Subcutaneous adipose tissue (tissue), 4 donors: ENCODE data around the gene IL20. TPM values are rescaled to one million over a fixed set of nuclear protein-coding genes. Genes with fewer than 3 reads are reported as not detected.

Experiments used
- CTCF ChIP-seq: fragments of 450-650 bp; IDR thresholded peaks from one replicate; pipeline ENCODE4 v1.5.1; 2016; ENCODE audit warnings: low read depth, mild to moderate bottlenecking, control low read depth, antibody characterized with exemption, moderate library complexity
- total RNA-seq, 4 donors: library from RNA; depleted of rRNA; stranded (reverse); fragments of >200 nt; gene quantifications; one replicate each; pipeline ENCODE4 v1.1.0, GENCODE V29; 2016

The IL20 gene
- total RNA-seq, 4 donors from 2014 or later: not detected

- no peak for TF ChIP-seq CTCF
Measured at GRCh38 chr1:206854401-206855129, 10.9 kb upstream of the IL20 start.

- no peak for TF ChIP-seq CTCF
Measured at GRCh38 chr1:206855859-206856258, 9.6 kb upstream of the IL20 start.

- no peak for TF ChIP-seq CTCF
Measured at GRCh38 chr1:206856674-206857464, 8.6 kb upstream of the IL20 start.

GRCh38 chr1:206859082-206859521 is 6.3 kb upstream of the IL20 start:
- no peak for TF ChIP-seq CTCF

GRCh38 chr1:206860165-206860564 is 5.3 kb upstream of the IL20 start:
- no peak for TF ChIP-seq CTCF

- no peak for TF ChIP-seq CTCF
Measured at GRCh38 chr1:206863266-206863665, 2.2 kb upstream of the IL20 start.

GRCh38 chr1:206866062-206866461 is 639 bp downstream of the IL20 start:
- TF ChIP-seq CTCF: no peak
